Right atrium auricular region (tissue), 2 donors: Measurements from ENCODE around the gene CYTH2. TPM values are rescaled to one million over a fixed set of nuclear protein-coding genes. Genes with fewer than 3 reads are reported as not detected.
A peak's percentile ranks its signal among the peaks of the same experiment; 100 is the strongest.

Experiments used
- DNase-seq: peaks from one replicate; pipeline ENCODE4 v3.0.0-alpha.2; 2019; ENCODE audit warnings: low spot score
- H3K27ac ChIP-seq, 2 donors: fragments of 200-600 bp; sonication (generic); 1 replicate in 1 of 2; 2 replicates in 1 of 2; pipeline ENCODE4 v1.5.1; 2016 to 2019
- H3K27me3 ChIP-seq, 2 donors: fragments of 200-600 bp; sonication (generic); one replicate each; pipeline versions ENCODE4 v1.5.1 to v1.6.0; 2017 to 2019
- H3K36me3 ChIP-seq: fragments of 200-600 bp; sonication (generic); one replicate; pipeline ENCODE4 v1.5.1; 2016
- H3K4me1 ChIP-seq, 2 donors: fragments of 200-600 bp; sonication (generic); one replicate each; pipeline versions ENCODE4 v1.5.1 to v1.6.0; 2017 to 2019
- H3K4me3 ChIP-seq, 2 donors: fragments of 200-600 bp; sonication (generic); 1 replicate in 1 of 2; 2 replicates in 1 of 2; pipeline ENCODE4 v1.5.1; 2017 to 2019; ENCODE audit warnings: mild to moderate bottlenecking in 1 of 2, moderate library complexity in 1 of 2
- H3K9me3 ChIP-seq, 2 donors: fragments of 200-600 bp; sonication (generic); one replicate each; pipeline ENCODE4 v1.5.1; 2019
- total RNA-seq, 2 donors: library from RNA; depleted of rRNA; stranded (reverse); fragments of >200 nt; gene quantifications; one replicate each; pipeline ENCODE4 v1.1.0, GENCODE V29; 2016
- TF ChIP-seq, protein P1 (sequence below), 2 donors: fragments of 200-600 bp; sonication (generic); IDR thresholded peaks; one replicate each; pipeline ENCODE4 v1.5.1; 2019; ENCODE audit warnings: antibody characterized with exemption in 2 of 2

CYTH2 gene
- total RNA-seq, 2 donors from 2014 or later: 13.3 to 22.5 TPM

GRCh38 chr19:48495396-48495795 lies 26.2 kb downstream of the CYTH2 start:
- Histone ChIP-seq H3K27me3 (peaks cover 0 to 9% of the 10 kb centered on the region in 2 donors), H3K9me3 (no peaks in the 10 kb centered on the region), H3K27ac (no peak overlapping the region), H3K4me1 (peaks cover 0 to 24% of the 10 kb centered on the region in 2 donors), H3K4me3 (no peak overlapping the region), H3K36me3 (no peaks in the 10 kb centered on the region)
- TF ChIP-seq, protein P1, sequence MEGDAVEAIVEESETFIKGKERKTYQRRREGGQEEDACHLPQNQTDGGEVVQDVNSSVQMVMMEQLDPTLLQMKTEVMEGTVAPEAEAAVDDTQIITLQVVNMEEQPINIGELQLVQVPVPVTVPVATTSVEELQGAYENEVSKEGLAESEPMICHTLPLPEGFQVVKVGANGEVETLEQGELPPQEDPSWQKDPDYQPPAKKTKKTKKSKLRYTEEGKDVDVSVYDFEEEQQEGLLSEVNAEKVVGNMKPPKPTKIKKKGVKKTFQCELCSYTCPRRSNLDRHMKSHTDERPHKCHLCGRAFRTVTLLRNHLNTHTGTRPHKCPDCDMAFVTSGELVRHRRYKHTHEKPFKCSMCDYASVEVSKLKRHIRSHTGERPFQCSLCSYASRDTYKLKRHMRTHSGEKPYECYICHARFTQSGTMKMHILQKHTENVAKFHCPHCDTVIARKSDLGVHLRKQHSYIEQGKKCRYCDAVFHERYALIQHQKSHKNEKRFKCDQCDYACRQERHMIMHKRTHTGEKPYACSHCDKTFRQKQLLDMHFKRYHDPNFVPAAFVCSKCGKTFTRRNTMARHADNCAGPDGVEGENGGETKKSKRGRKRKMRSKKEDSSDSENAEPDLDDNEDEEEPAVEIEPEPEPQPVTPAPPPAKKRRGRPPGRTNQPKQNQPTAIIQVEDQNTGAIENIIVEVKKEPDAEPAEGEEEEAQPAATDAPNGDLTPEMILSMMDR (IDR thresholded peaks at IDR 0.05): no peak
- DNase-seq: no peak

DNA sequence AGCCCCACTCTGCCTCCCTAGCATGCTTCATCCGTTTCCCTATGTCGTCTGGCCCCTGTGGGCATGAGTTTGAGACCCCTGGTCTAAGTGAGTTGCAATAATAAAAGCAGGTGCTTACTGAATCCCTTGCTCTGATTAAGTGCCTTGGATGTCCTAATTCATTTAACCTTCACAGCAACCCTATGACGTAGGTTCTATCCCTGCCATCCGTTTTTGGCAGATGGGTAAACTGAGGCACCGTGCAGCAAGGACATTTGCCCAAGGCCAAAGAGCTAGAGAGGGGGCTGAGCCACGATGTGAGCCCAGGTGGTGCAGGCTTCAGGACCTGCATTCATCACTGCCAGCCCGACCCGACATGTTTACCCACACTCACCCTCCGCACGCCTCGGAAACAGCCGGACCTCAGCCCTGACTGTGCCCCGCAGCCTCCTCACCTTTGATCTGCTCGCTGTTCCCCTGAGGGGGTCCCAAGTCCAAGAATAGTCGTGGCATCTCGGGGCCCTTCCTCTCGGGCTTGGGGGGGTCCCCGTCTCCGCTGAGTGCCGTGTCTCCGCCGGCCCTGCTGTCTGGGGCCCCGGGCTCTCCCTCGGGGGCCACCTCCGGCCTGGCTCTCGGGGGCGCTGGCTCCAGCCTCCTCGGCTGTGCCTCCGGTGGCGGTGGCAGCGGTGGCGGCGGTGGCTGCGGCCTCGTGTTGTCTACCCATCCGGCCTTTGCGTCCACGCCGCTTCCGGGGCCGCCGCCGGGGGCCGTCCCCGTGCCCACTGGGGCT lies 28.0 kb downstream of the CYTH2 start:
- no peak for DNase-seq
- H3K36me3 ChIP-seq: no peaks in the 10 kb centered on the region
- TF ChIP-seq, protein P1 (IDR thresholded peaks at IDR 0.05): no peak
- H3K27ac ChIP-seq: no peak overlapping the region
- H3K4me1 ChIP-seq: peaks cover 0 to 19% of the 10 kb centered on the region in 2 donors
- peaks cover 0 to 19% of the 10 kb centered on the region in 2 donors for H3K27me3 ChIP-seq
- peak overlapping the region in 1 of 2 donors; percentile 6 for H3K4me3 ChIP-seq
- no peaks in the 10 kb centered on the region for H3K9me3 ChIP-seq

GRCh38 chr19:48497728-48498594 lies 28.8 kb downstream of the CYTH2 start:
- peaks cover 0 to 19% of the 10 kb centered on the region in 2 donors for H3K27me3 ChIP-seq

GRCh38 chr19:48498595-48499311 lies 29.6 kb downstream of the CYTH2 start:
- no peaks in the 10 kb centered on the region for H3K9me3 ChIP-seq
- no peak for DNase-seq
- peaks cover 0 to 19% of the 10 kb centered on the region in 2 donors for H3K27me3 ChIP-seq
- TF ChIP-seq, protein P1 (IDR thresholded peaks at IDR 0.05): no peak
- H3K36me3 ChIP-seq: no peaks in the 10 kb centered on the region
- H3K4me1 ChIP-seq: peaks cover 0 to 15% of the 10 kb centered on the region in 2 donors
- H3K4me3 ChIP-seq: peak overlapping the region in 1 of 2 donors; percentile 13
- H3K27ac ChIP-seq: no peak overlapping the region

More at GRCh38 chr19:48497728-48498594, 28.8 kb downstream of the CYTH2 start:
- peak overlapping the region; percentile 6 to 13 for H3K4me3 ChIP-seq
- H3K4me1 ChIP-seq: peaks cover 0 to 15% of the 10 kb centered on the region in 2 donors
- no peak for DNase-seq
- TF ChIP-seq, protein P1 (IDR thresholded peaks at IDR 0.05): no peak
- H3K36me3 ChIP-seq: no peaks in the 10 kb centered on the region
- H3K27ac ChIP-seq: no peak overlapping the region
- H3K9me3 ChIP-seq: no peaks in the 10 kb centered on the region

GRCh38 chr19:48499316-48500090 lies 30.3 kb downstream of the CYTH2 start:
- TF ChIP-seq, protein P1 (IDR thresholded peaks at IDR 0.05): no peak
- no peak for DNase-seq
- Histone ChIP-seq H3K27me3 (peaks cover 0 to 19% of the 10 kb centered on the region in 2 donors), H3K9me3 (no peaks in the 10 kb centered on the region), H3K36me3 (no peaks in the 10 kb centered on the region), H3K27ac (no peak overlapping the region), H3K4me1 (peaks cover 0 to 10% of the 10 kb centered on the region in 2 donors), H3K4me3 (peak overlapping the region in 1 of 2 donors; percentile 13)
